CD8-positive, alpha-beta memory T cell (primary cell): Measurements from ENCODE around the gene ETDA. TPM values are rescaled to one million over a fixed set of nuclear protein-coding genes. Genes with fewer than 3 reads are reported as not detected.
A peak's percentile ranks its signal among the peaks of the same experiment; 100 is the strongest.
"Not testable (repeated sequence)": the region's sequence is repeated elsewhere in the genome, so short reads cannot be mapped to it uniquely, and the experiment has no call there.

ENCODE experiments used
- CTCF ChIA-PET: fragments of 350-600 bp; sonication (Branson Sonifier 250); formaldehyde crosslinking; loops from one replicate; lab custom pipeline; 2021; ENCODE audit warnings: antibody characterized with exemption; lab: Charles Lee
- POLR2A ChIA-PET: fragments of 350-600 bp; sonication (Branson Sonifier 250); formaldehyde crosslinking; loops from one replicate; lab custom pipeline; 2021; ENCODE audit warnings: antibody characterized with exemption; lab: Charles Lee
- DNase-seq, 5 donors: peaks; one replicate each; pipeline versions ENCODE4 v3.0.0 to v3.0.0-alpha.2; 2020 to 2022; ENCODE audit warnings: mixed read lengths in 1 of 5
- H3K27ac ChIP-seq: one replicate; pipeline ENCODE4 v1.7.0; 2013; ENCODE audit warnings: low read depth, mild to moderate bottlenecking, low read length, moderate library complexity
- H3K27me3 ChIP-seq: 2 replicates; pipeline ENCODE4 v1.7.0; 2013; ENCODE audit warnings: low read length, mild to moderate bottlenecking; ENCODE audit not compliant: insufficient read depth, poor library complexity, severe bottlenecking
- H3K36me3 ChIP-seq: 2 replicates; pipeline ENCODE4 v1.7.0; 2013; ENCODE audit warnings: mild to moderate bottlenecking, low read length, moderate library complexity; ENCODE audit not compliant: insufficient read depth
- H3K4me1 ChIP-seq: 2 replicates; pipeline ENCODE4 v1.7.0; 2013; ENCODE audit warnings: mild to moderate bottlenecking, low read length, moderate library complexity; ENCODE audit not compliant: insufficient read depth
- H3K4me3 ChIP-seq: 2 replicates; pipeline ENCODE4 v1.7.0; 2013; ENCODE audit warnings: mild to moderate bottlenecking, low read length
- H3K9me3 ChIP-seq: 2 replicates; pipeline ENCODE4 v1.7.0; 2013; ENCODE audit warnings: mild to moderate bottlenecking, low read length
- H3K27ac Mint-ChIP-seq, 8 donors: one replicate each; pipeline ENCODE4 v1.8.0; 2020 to 2021; ENCODE audit warnings: mixed read lengths in 8 of 8, mild to moderate bottlenecking in 6 of 8, inconsistent platforms in 3 of 8, moderate library complexity in 3 of 8
- H3K27me3 Mint-ChIP-seq, 2 donors: one replicate each; pipeline ENCODE4 v1.8.0; 2020 to 2021; ENCODE audit warnings: mixed read lengths in 2 of 2, mild to moderate bottlenecking in 1 of 2, moderate library complexity in 1 of 2
- H3K36me3 Mint-ChIP-seq, 3 donors: one replicate each; pipeline ENCODE4 v1.8.0; 2020 to 2021; ENCODE audit warnings: mixed read lengths in 3 of 3, inconsistent platforms in 1 of 3, mild to moderate bottlenecking in 1 of 3
- H3K4me1 Mint-ChIP-seq, 3 donors: one replicate each; pipeline ENCODE4 v1.8.0; 2020 to 2021; ENCODE audit warnings: mixed read lengths in 3 of 3, inconsistent platforms in 1 of 3, mild to moderate bottlenecking in 1 of 3
- H3K4me3 Mint-ChIP-seq, 7 donors: one replicate each; pipeline ENCODE4 v1.8.0; 2020 to 2021; ENCODE audit warnings: mixed read lengths in 7 of 7, mild to moderate bottlenecking in 6 of 7, moderate library complexity in 4 of 7, inconsistent platforms in 2 of 7
- H3K9me3 Mint-ChIP-seq, 5 donors: one replicate each; pipeline ENCODE4 v1.8.0; 2020 to 2022; ENCODE audit warnings: mixed read lengths in 5 of 5, mild to moderate bottlenecking in 3 of 5, moderate library complexity in 2 of 5, inconsistent platforms in 1 of 5
- polyA plus RNA-seq: library from polyadenylated mRNA; unstranded; fragments of 300-500 nt; fragmentation: Illumina TruSeq; gene quantifications from one replicate; pipeline ENCODE4 v1.2.3, GENCODE V29; 2021
- total RNA-seq, 2 experiments: library from RNA; stranded (reverse); gene quantifications; one replicate each; pipeline ENCODE4 v1.2.3, GENCODE V29; 2021

The ETDA gene
- total and polyA plus RNA-seq, 3 experiments from 2014 or later: not detected

DNA sequence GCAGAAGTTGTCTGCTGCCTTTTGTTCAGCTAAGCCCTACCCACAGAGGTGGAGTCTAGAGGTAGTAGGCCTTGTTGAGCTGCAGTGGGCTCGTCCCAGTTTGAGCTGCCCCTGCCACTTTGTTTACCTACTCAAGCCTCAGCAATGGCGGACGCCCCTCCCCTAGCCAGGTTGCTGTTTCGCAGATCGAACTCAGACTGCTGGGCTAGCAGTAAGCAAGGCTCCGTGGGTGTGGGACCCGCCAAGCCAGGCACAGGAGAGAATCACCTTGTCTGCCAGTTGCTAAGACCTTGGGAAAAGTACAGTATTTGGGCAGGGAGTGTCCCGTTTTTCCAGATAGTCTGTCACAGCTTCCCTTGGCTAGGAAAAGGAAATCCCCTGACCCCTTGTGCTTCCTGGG, 11.5 kb downstream of the ETDA start:
- peaks cover 3 to 15% of the 10 kb centered on the region in 2 donors for H3K27me3 Mint-ChIP-seq
- not testable (repeated sequence) for H3K27ac Mint-ChIP-seq

GRCh38 chrX:135264206-135264605, 12.3 kb downstream of the ETDA start:
- no peaks in the 10 kb centered on the region for H3K27me3 ChIP-seq
- H3K36me3 ChIP-seq: no peaks in the 10 kb centered on the region
- Mint-ChIP-seq H3K27ac (no peak overlapping the region), H3K27me3 (peaks cover 3 to 15% of the 10 kb centered on the region in 2 donors), H3K36me3 (peaks cover 0 to 13% (median 0%) of the 10 kb centered on the region in 3 donors), H3K4me1 (no peaks in the 10 kb centered on the region), H3K4me3 (no peak overlapping the region), H3K9me3 (peaks cover 0 to 7% (median 5%) of the 10 kb centered on the region in 5 donors)
- no peaks in the 10 kb centered on the region for H3K9me3 ChIP-seq
- no peak overlapping the region for H3K4me3 ChIP-seq
- no peak for DNase-seq
- ChIA-PET CTCF (no interaction called here), POLR2A (no interaction called here)
- no peak overlapping the region for H3K27ac ChIP-seq
- no peaks in the 10 kb centered on the region for H3K4me1 ChIP-seq

More for the DNA sequence above, 11.5 kb downstream of the ETDA start:
- H3K36me3 Mint-ChIP-seq: peaks cover 0 to 13% (median 0%) of the 10 kb centered on the region in 3 donors
- H3K4me1 Mint-ChIP-seq, DNase-seq, CTCF ChIA-PET, H3K4me3 ChIP-seq, H3K9me3 ChIP-seq, H3K4me1 ChIP-seq, H3K27ac ChIP-seq, POLR2A ChIA-PET, H3K36me3 ChIP-seq, H3K9me3 Mint-ChIP-seq, H3K4me3 Mint-ChIP-seq, H3K27me3 ChIP-seq: not testable (repeated sequence)

GRCh38 chrX:135273162-135273561, 21.3 kb downstream of the ETDA start:
- H3K9me3 Mint-ChIP-seq: peaks cover 4 to 16% (median 8%) of the 10 kb centered on the region in 5 donors
- peaks cover 0 to 5% (median 0%) of the 10 kb centered on the region in 3 donors for H3K4me1 Mint-ChIP-seq
- no peaks in the 10 kb centered on the region for H3K36me3 ChIP-seq
- CTCF ChIA-PET: no interaction called here
- H3K27me3 ChIP-seq: no peaks in the 10 kb centered on the region
- no peaks in the 10 kb centered on the region for H3K9me3 ChIP-seq
- H3K27ac Mint-ChIP-seq: no peak overlapping the region
- H3K27ac ChIP-seq: no peak overlapping the region
- H3K27me3 Mint-ChIP-seq: no peaks in the 10 kb centered on the region
- H3K4me3 ChIP-seq: no peak overlapping the region
- no peak overlapping the region for H3K4me3 Mint-ChIP-seq
- POLR2A ChIA-PET: no interaction called here
- no peaks in the 10 kb centered on the region for H3K4me1 ChIP-seq
- no peaks in the 10 kb centered on the region for H3K36me3 Mint-ChIP-seq
- DNase-seq: no peak

DNA sequence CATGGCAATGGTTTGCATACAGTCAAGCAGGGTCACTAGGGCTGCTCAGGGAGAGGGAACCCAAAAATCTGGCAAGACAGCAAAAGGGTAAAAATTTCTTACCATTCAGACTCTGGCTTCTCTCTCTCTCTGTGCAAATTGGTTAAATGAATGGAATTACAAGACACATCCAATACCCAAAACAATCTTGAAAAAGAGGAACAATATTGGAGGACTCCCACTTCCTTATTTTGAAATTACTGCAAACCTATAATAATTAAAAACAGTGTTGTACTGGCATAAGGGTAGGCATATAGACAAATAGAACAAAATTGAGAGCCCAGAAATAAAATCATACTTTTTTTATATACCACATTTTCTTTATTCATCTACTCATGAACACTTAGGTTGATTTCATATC, 24.1 kb downstream of the ETDA start:
- Histone ChIP-seq H3K27me3 (no peaks in the 10 kb centered on the region), H3K36me3 (no peaks in the 10 kb centered on the region), H3K4me1 (no peaks in the 10 kb centered on the region), H3K27ac (no peak overlapping the region), H3K9me3 (no peaks in the 10 kb centered on the region), H3K4me3 (no peak overlapping the region)
- Mint-ChIP-seq H3K27me3 (peaks cover 0 to 5% of the 10 kb centered on the region in 2 donors), H3K4me1 (peaks cover 0 to 5% (median 0%) of the 10 kb centered on the region in 3 donors), H3K4me3 (no peak overlapping the region), H3K9me3 (peaks cover 14 to 41% (median 32%) of the 10 kb centered on the region in 5 donors), H3K36me3 (peaks cover 0 to 14% (median 0%) of the 10 kb centered on the region in 3 donors), H3K27ac (no peak overlapping the region)
- no peak for DNase-seq
- POLR2A ChIA-PET: no interaction called here
- CTCF ChIA-PET: no interaction called here

- H3K36me3 Mint-ChIP-seq: peaks cover 19 to 58% (median 48%) of the 10 kb centered on the region in 3 donors
- H3K4me1 ChIP-seq: no peaks in the 10 kb centered on the region
- H3K27me3 ChIP-seq: no peaks in the 10 kb centered on the region
- no peak for DNase-seq
- H3K4me3 ChIP-seq: no peak overlapping the region
- no peaks in the 10 kb centered on the region for H3K4me1 Mint-ChIP-seq
- H3K27ac Mint-ChIP-seq: no peak overlapping the region
- H3K27ac ChIP-seq: no peak overlapping the region
- no peak overlapping the region for H3K4me3 Mint-ChIP-seq
- POLR2A ChIA-PET: no interaction called here
- peaks cover 23% of the 10 kb centered on the region for H3K9me3 ChIP-seq
- peaks cover 0 to 6% of the 10 kb centered on the region in 2 donors for H3K27me3 Mint-ChIP-seq
- peaks cover 9% of the 10 kb centered on the region for H3K36me3 ChIP-seq
- CTCF ChIA-PET: no interaction called here
- peaks cover 0 to 76% (median 65%) of the 10 kb centered on the region in 5 donors for H3K9me3 Mint-ChIP-seq
Measured at GRCh38 chrX:135287266-135287823, 35.5 kb downstream of the ETDA start.

GRCh38 chrX:135295238-135295943, 43.5 kb downstream of the ETDA start:
- Mint-ChIP-seq H3K4me3 (peak overlapping the region; percentile 92 to 96 (median 95)), H3K9me3 (peaks cover 0 to 11% (median 7%) of the 10 kb centered on the region in 5 donors), H3K36me3 (peaks cover 14 to 28% (median 17%) of the 10 kb centered on the region in 3 donors), H3K27me3 (peaks cover 0 to 7% of the 10 kb centered on the region in 2 donors), H3K4me1 (peaks cover 15 to 38% (median 29%) of the 10 kb centered on the region in 3 donors), H3K27ac (peak overlapping the region; percentile 69 to 98 (median 90))
- Histone ChIP-seq H3K4me1 (peaks cover 14% of the 10 kb centered on the region), H3K4me3 (peak overlapping the region; percentile 86), H3K27ac (peak overlapping the region; percentile 53), H3K27me3 (no peaks in the 10 kb centered on the region), H3K9me3 (no peaks in the 10 kb centered on the region), H3K36me3 (no peaks in the 10 kb centered on the region)
- peak; percentile 18 to 71 (median 49) for DNase-seq
- CTCF ChIA-PET: no interaction called here
- POLR2A ChIA-PET: no interaction called here

DNA sequence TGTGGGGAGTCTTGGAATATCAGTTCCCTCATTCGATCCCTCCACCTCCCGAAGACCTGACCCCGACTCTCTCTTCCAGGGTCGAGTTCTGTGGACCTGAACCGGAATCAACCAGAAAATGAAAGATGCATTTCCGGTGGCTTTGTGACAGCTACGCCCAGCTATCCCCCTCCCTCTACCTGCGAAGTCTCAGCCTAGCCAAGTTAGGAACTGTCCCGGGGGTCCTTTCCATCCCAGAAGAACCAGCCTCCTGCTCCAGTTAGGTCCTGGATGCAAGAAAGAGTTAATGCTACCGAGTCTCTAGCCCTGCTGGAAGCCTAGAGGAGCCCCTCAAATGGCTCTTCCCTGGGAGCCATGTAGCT, 44.1 kb downstream of the ETDA start:
- Mint-ChIP-seq H3K27me3 (peaks cover 0 to 7% of the 10 kb centered on the region in 2 donors), H3K9me3 (peaks cover 0 to 6% (median 4%) of the 10 kb centered on the region in 5 donors), H3K36me3 (peaks cover 11 to 23% (median 12%) of the 10 kb centered on the region in 3 donors), H3K4me1 (peaks cover 15 to 38% (median 29%) of the 10 kb centered on the region in 3 donors), H3K27ac (peak overlapping the region; percentile 69 to 98 (median 90)), H3K4me3 (peak overlapping the region; percentile 92 to 96 (median 95))
- Histone ChIP-seq H3K4me3 (peak overlapping the region; percentile 86), H3K27ac (peak overlapping the region; percentile 53), H3K36me3 (no peaks in the 10 kb centered on the region), H3K4me1 (peaks cover 14% of the 10 kb centered on the region), H3K9me3 (no peaks in the 10 kb centered on the region), H3K27me3 (no peaks in the 10 kb centered on the region)
- ChIA-PET CTCF (no interaction called here), POLR2A (no interaction called here)
- DNase-seq: no peak

DNA sequence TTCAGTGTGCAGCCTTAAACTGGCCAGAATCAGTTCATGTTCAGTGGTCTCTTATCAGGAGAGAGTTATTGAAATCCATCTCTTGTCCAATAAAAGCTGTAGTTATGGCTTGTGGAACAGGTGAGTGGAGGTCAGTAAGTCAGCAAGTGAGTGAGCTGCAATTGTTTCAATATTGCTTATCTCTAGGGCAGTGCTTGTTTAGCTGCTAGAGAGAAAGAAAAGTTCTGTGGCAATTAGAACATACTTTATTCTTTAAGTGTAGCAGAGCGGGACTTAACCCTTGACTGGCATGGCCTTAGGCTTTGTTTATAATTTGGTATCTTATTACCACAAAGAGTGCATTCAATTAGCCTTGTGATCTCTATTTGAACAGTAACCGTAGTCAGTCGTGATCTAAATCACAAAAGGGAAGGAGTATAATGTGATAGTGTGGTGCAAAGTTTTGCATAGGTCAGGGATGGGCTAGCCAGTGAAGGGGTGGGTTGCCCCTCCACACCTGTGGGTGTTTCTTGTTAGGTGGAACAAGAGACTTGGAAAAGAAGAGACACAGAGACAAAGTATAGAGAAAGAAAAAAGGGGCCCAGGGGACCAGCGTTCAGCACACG, 50.5 kb downstream of the ETDA start:
- Histone ChIP-seq H3K27me3 (no peaks in the 10 kb centered on the region), H3K27ac (no peak overlapping the region), H3K4me1 (no peaks in the 10 kb centered on the region), H3K9me3 (no peaks in the 10 kb centered on the region), H3K36me3 (no peaks in the 10 kb centered on the region), H3K4me3 (no peak overlapping the region)
- POLR2A ChIA-PET: no interaction called here
- no peaks in the 10 kb centered on the region for H3K36me3 Mint-ChIP-seq
- no peaks in the 10 kb centered on the region for H3K9me3 Mint-ChIP-seq
- peaks cover 0 to 14% (median 4%) of the 10 kb centered on the region in 3 donors for H3K4me1 Mint-ChIP-seq
- no peak overlapping the region for H3K4me3 Mint-ChIP-seq
- no peaks in the 10 kb centered on the region for H3K27me3 Mint-ChIP-seq
- H3K27ac Mint-ChIP-seq: peak overlapping the region in 1 of 8 donors; percentile 7
- no peak for DNase-seq
- CTCF ChIA-PET: no interaction called here
